ENCODE results near the gene TMEM156. TPM values are rescaled to one million over a fixed set of nuclear protein-coding genes. Genes with fewer than 3 reads are reported as not detected.

Gene TMEM156
- total RNA-seq, 3 donors from 2014 or later = 0.44 to 1.3 (median 0.94) TPM

- Histone ChIP-seq H3K4me1 (ENCODE audit: low read depth) (no peaks in the 10 kb centered on the region), H3K36me3 (ENCODE audit: low read depth) (no peaks in the 10 kb centered on the region), H3K4me3 (no peak overlapping the region), H3K9me3 (no peaks in the 10 kb centered on the region)
- TF ChIP-seq CTCF (IDR thresholded peaks at IDR 0.05) = no peak
- no peak for ATAC-seq
- no peak for DNase-seq
- intact Hi-C loops (cut with DNase I, micrococcal nuclease) = no loop called here
Measured at GRCh38 chr4:39066371-39066770, 34.2 kb upstream of the TMEM156 start.

GRCh38 chr4:39063430-39063829, 31.2 kb upstream of the TMEM156 start:
- intact Hi-C loops (cut with DNase I, micrococcal nuclease) = no loop called here
- TF ChIP-seq CTCF (IDR thresholded peaks at IDR 0.05) = no peak
- ATAC-seq = no peak
- Histone ChIP-seq H3K9me3 (no peaks in the 10 kb centered on the region), H3K4me1 (ENCODE audit: low read depth) (no peaks in the 10 kb centered on the region), H3K36me3 (ENCODE audit: low read depth) (no peaks in the 10 kb centered on the region), H3K4me3 (no peak overlapping the region)
- no peak for DNase-seq

- TF ChIP-seq CTCF (IDR thresholded peaks at IDR 0.05) = no peak
- ATAC-seq (no peak), DNase-seq (no peak)
- intact Hi-C loops (cut with DNase I, micrococcal nuclease) = no loop called here
- Histone ChIP-seq H3K36me3 (ENCODE audit: low read depth) (no peaks in the 10 kb centered on the region), H3K4me3 (no peak overlapping the region), H3K9me3 (no peaks in the 10 kb centered on the region), H3K4me1 (ENCODE audit: low read depth) (no peaks in the 10 kb centered on the region)
Measured at GRCh38 chr4:39062770-39063097, 30.5 kb upstream of the TMEM156 start.

- ATAC-seq (no peak), DNase-seq (no peak)
- Histone ChIP-seq H3K9me3 (no peaks in the 10 kb centered on the region), H3K4me3 (no peak within 1 kb of the TSS), H3K36me3 (ENCODE audit: low read depth) (no peaks in the 10 kb centered on the region), H3K4me1 (ENCODE audit: low read depth) (no peaks in the 10 kb centered on the region)
- intact Hi-C loops (cut with DNase I, micrococcal nuclease) = no loop called here
- TF ChIP-seq CTCF (IDR thresholded peaks at IDR 0.05) = no peak
Measured at GRCh38 chr4:39062094-39062769, 30.0 kb upstream of the TMEM156 start, which contains the start of gene KLHL5. KLHL5 (plus strand) TSS chr4:39062232; CDS start chr4:39062653, 421 bp downstream.

- DNase-seq (no peak), ATAC-seq (no peak)
- intact Hi-C loops (cut with DNase I, micrococcal nuclease) = no loop called here
- Histone ChIP-seq H3K36me3 (ENCODE audit: low read depth) (no peaks in the 10 kb centered on the region), H3K4me1 (ENCODE audit: low read depth) (no peaks in the 10 kb centered on the region), H3K9me3 (no peaks in the 10 kb centered on the region), H3K4me3 (no peak overlapping the region)
- TF ChIP-seq CTCF (IDR thresholded peaks at IDR 0.05) = no peak
Measured at GRCh38 chr4:39061457-39061856, 29.2 kb upstream of the TMEM156 start.

- no peak for ATAC-seq
Measured at GRCh38 chr4:39056023-39056422, 23.8 kb upstream of the TMEM156 start.

More at GRCh38 chr4:39056023-39056422, 23.8 kb upstream of the TMEM156 start:
- Histone ChIP-seq H3K9me3 (no peaks in the 10 kb centered on the region), H3K4me3 (no peak overlapping the region), H3K4me1 (ENCODE audit: low read depth) (no peaks in the 10 kb centered on the region), H3K36me3 (ENCODE audit: low read depth) (no peaks in the 10 kb centered on the region)
- intact Hi-C loops (cut with DNase I, micrococcal nuclease) = no loop called here
- no peak for DNase-seq
- no peak for TF ChIP-seq CTCF (IDR thresholded peaks at IDR 0.05)
